Right lobe of liver (tissue), 4 donors: ENCODE measurements around the gene DIAPH2.

Source experiments
- CTCF ChIP-seq, 4 donors: fragments of 200-600 bp in 3 of 4; fragments of 450-650 bp in 1 of 4; IDR thresholded peaks; one replicate each; pipeline versions ENCODE4 v1.5.1 to v1.8.0; 2016 to 2022; ENCODE audit warnings: antibody characterized with exemption in 4 of 4, mild to moderate bottlenecking in 2 of 4
- POLR2A ChIP-seq: fragments of 450-650 bp; IDR thresholded peaks from one replicate; pipeline ENCODE4 v1.6.1; 2017; ENCODE audit warnings: antibody characterized with exemption, mild to moderate bottlenecking
- donor health status: DM: no; HTN: no; CAD: no.
- donor health status: DM: no; HTN: no; CAD: no.
- donor health status: DM: no; HTN: yes; CAD: no.

DNA sequence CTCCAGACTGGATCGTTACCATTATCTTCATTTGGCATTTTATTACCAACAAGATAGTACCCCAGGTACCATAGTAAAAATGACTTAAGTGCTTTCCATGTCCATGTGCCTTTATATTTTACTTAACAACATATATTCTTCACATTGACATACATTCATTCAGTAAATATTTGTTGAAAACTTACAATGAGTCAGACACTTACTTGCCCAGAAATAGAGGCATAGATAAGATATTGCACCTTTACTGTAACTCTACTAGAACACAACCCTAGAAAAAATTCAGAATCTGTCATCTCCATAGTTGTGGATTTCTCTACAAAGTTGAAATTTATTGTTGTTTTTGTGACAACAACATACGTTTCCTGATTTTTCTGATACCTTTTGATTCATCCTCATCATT is 839.7 kb downstream of the DIAPH2 start:
- TF ChIP-seq CTCF (IDR thresholded peaks at IDR 0.05) = no peak
- TF ChIP-seq POLR2A = no peak
